SH-SY5Y (cell line): Measurements from ENCODE around the gene FCRL1.

Source experiments
- GATA2 ChIP-seq: IDR thresholded peaks from 2 replicates; pipeline ENCODE4 v1.6.1; 2011; ENCODE audit warnings: mild to moderate bottlenecking, low read depth, low read length
- GATA3 ChIP-seq: IDR thresholded peaks from 2 replicates; pipeline ENCODE4 v1.6.1; 2011; ENCODE audit warnings: low read depth, mild to moderate bottlenecking, low read length, moderate library complexity

Gene FCRL1

GRCh38 chr1:157829210-157829609 lies 9.3 kb upstream of the FCRL1 start:
- TF ChIP-seq GATA3 = no peak
- no peak for TF ChIP-seq GATA2

- TF ChIP-seq GATA2 (no peak), GATA3 (no peak)
Observed at GRCh38 chr1:157820299-157820698, 379 bp upstream of the FCRL1 start.

- TF ChIP-seq GATA3 (no peak), GATA2 (no peak)
Observed at GRCh38 chr1:157819215-157819614, 705 bp downstream of the FCRL1 start.

GRCh38 chr1:157813269-157813668 lies 6.7 kb downstream of the FCRL1 start:
- TF ChIP-seq GATA2 (no peak), GATA3 (no peak)

GRCh38 chr1:157806431-157807149 lies 13.3 kb downstream of the FCRL1 start:
- TF ChIP-seq GATA3 (no peak), GATA2 (no peak)

- no peak for TF ChIP-seq GATA3
- TF ChIP-seq GATA2 = no peak
Observed at GRCh38 chr1:157803851-157804250, 16.1 kb downstream of the FCRL1 start.

GRCh38 chr1:157799996-157800395 lies 19.9 kb downstream of the FCRL1 start:
- TF ChIP-seq GATA3 (no peak), GATA2 (no peak)

GRCh38 chr1:157798211-157798610 lies 21.7 kb downstream of the FCRL1 start:
- no peak for TF ChIP-seq GATA3
- no peak for TF ChIP-seq GATA2

- TF ChIP-seq GATA3 (no peak), GATA2 (no peak)
Observed at GRCh38 chr1:157785248-157785647, 34.7 kb downstream of the FCRL1 start.

GRCh38 chr1:157784801-157785200 lies 35.1 kb downstream of the FCRL1 start:
- TF ChIP-seq GATA2 = no peak
- no peak for TF ChIP-seq GATA3

GRCh38 chr1:157782931-157783330 lies 37.0 kb downstream of the FCRL1 start:
- TF ChIP-seq GATA2 = no peak
- no peak for TF ChIP-seq GATA3

- no peak for TF ChIP-seq GATA3
- TF ChIP-seq GATA2 = no peak
Observed at GRCh38 chr1:157781048-157781447, 38.9 kb downstream of the FCRL1 start.

GRCh38 chr1:157776971-157777391 lies 42.9 kb downstream of the FCRL1 start, which contains the start of gene FCRL2:
FCRL2 (minus strand) TSS chr1:157777132; CDS start chr1:157777073, 59 bp downstream.
- TF ChIP-seq GATA3 = no peak
- TF ChIP-seq GATA2 = no peak

- no peak for TF ChIP-seq GATA2
Observed at GRCh38 chr1:157775101-157775870, 44.6 kb downstream of the FCRL1 start.

- TF ChIP-seq GATA2 (no peak), GATA3 (no peak)
Observed at GRCh38 chr1:157774412-157774811, 45.5 kb downstream of the FCRL1 start.
